K562 (cell line): ENCODE data around the gene MAML3. TPM values are rescaled to one million over a fixed set of nuclear protein-coding genes. Genes with fewer than 3 reads are reported as not detected.

Experiments used
- ATAC-seq: fragments of 200-7000 bp; cut with Tn5 transposase; 3 replicates; pipeline ENCODE4 v1.9.1; 2020; ENCODE audit warnings: moderate library complexity
- BruUV-seq: library from RNA; stranded (reverse); fragments of 400-500 nt; replicated peaks from 2 replicates; lab custom pipeline; 2021; lab: Mats Ljungman, UMichigan
- CTCF ChIA-PET: fragments of 300-600 bp; formaldehyde crosslinking; extraction: SDS; loops from one replicate; lab custom pipeline; 2021; ENCODE audit warnings: low intra/inter-chr PET ratio; lab: Yijun Ruan, JAX
- POLR2A ChIA-PET: fragments of 300-600, 350-650 bp; sonication (Branson Sonifier 250); formaldehyde crosslinking; extraction: SDS; loops from one replicate; lab custom pipeline; 2021; ENCODE audit warnings: antibody characterized with exemption, inconsistent platforms; lab: Yijun Ruan, JAX
- DNase-seq, 4 experiments: peaks; one replicate each; pipeline versions ENCODE4 v3.0.0 to v3.0.0-alpha.2; 2011 to 2018; ENCODE audit warnings: low spot score in 3 of 4, mixed read lengths in 3 of 4; ENCODE audit errors: extremely low read depth in 1 of 4
- FAIRE-seq: peaks from 2 replicates; lab custom pipeline; 2011; peaks lifted over from hg19 to GRCh38; lab: Jason Lieb, UNC
- H2AFZ ChIP-seq: 2 replicates; pipeline ENCODE4 v1.6.0; 2011; ENCODE audit warnings: low read depth, low read length, control low read depth, inconsistent platforms
- H3K27ac ChIP-seq: fragments of 200-600 bp; 3 replicates; pipeline ENCODE4 v1.8.0; 2011; ENCODE audit warnings: low read depth, mild to moderate bottlenecking, control low read depth, inconsistent platforms, low read length, moderate library complexity, mixed read lengths; ENCODE audit errors: extremely low read depth
- H3K27me3 ChIP-seq, 2 experiments: fragments of 300-600 bp in 1 of 2; 2 replicates in 1 of 2; 3 replicates in 1 of 2; pipeline versions ENCODE4 v1.6.0 to v1.8.0; 2011; ENCODE audit warnings: inconsistent platforms in 2 of 2, low read length in 2 of 2, mild to moderate bottlenecking in 1 of 2, mixed read lengths in 1 of 2, moderate library complexity in 1 of 2; ENCODE audit not compliant: control insufficient read depth in 2 of 2, insufficient read depth in 2 of 2
- H3K36me3 ChIP-seq: fragments of 300-600 bp; 3 replicates; pipeline ENCODE4 v1.8.0; 2011; ENCODE audit warnings: mild to moderate bottlenecking, low read length, inconsistent platforms; ENCODE audit not compliant: control insufficient read depth, insufficient read depth
- H3K4me1 ChIP-seq, 2 experiments: fragments of 200-600 bp in 1 of 2; replicated peaks in 1 of 2; 2 replicates in 1 of 2; 3 replicates in 1 of 2; pipeline versions ENCODE4 v1.5.1 to v1.8.0; 2011; ENCODE audit warnings: inconsistent platforms in 2 of 2, low read length in 2 of 2, mild to moderate bottlenecking in 1 of 2, mixed read lengths in 1 of 2, moderate library complexity in 1 of 2; ENCODE audit not compliant: control insufficient read depth in 2 of 2, insufficient read depth in 2 of 2
- H3K4me2 ChIP-seq: 2 replicates; pipeline ENCODE4 v1.6.1; 2011; ENCODE audit warnings: low read length, control low read depth, inconsistent platforms, mixed read lengths; ENCODE audit not compliant: insufficient read depth
- H3K4me3 ChIP-seq: fragments of 200-600 bp; sonication (generic), shearing (Covaris generic); 2 replicates; pipeline ENCODE4 v1.5.1; 2016; ENCODE audit warnings: control low read depth, inconsistent platforms
- H3K79me2 ChIP-seq: fragments of 200-600 bp; 3 replicates; pipeline ENCODE4 v1.8.0; 2011; ENCODE audit warnings: low read length, inconsistent platforms; ENCODE audit not compliant: control insufficient read depth, insufficient read depth
- H3K9ac ChIP-seq, 2 experiments: 2 replicates each; pipeline versions ENCODE4 v1.6.0 to v1.6.1; 2011; ENCODE audit warnings: low read depth in 2 of 2, low read length in 2 of 2, control low read depth in 1 of 2, inconsistent platforms in 1 of 2, mild to moderate bottlenecking in 1 of 2, mixed read lengths in 1 of 2; ENCODE audit not compliant: insufficient read depth in 1 of 2
- H3K9me1 ChIP-seq: one replicate; pipeline ENCODE4 v1.6.0; 2011; ENCODE audit warnings: inconsistent platforms, mild to moderate bottlenecking, low read length, moderate library complexity; ENCODE audit not compliant: control insufficient read depth, insufficient read depth
- H3K9me3 ChIP-seq: replicated peaks from 2 replicates; pipeline ENCODE4 v1.5.1; 2011; ENCODE audit warnings: low read depth, low read length, inconsistent platforms; ENCODE audit not compliant: control insufficient read depth, insufficient read depth
- H4K20me1 ChIP-seq: replicated peaks from 2 replicates; pipeline ENCODE4 v1.6.1; 2011; ENCODE audit warnings: low read length, inconsistent platforms, mixed read lengths; ENCODE audit not compliant: control insufficient read depth, insufficient read depth
- BDP1 ChIP-seq: IDR thresholded peaks from 3 replicates; pipeline ENCODE4 v1.6.1; 2011; ENCODE audit not compliant: insufficient read length, insufficient read depth
- BRF1 ChIP-seq: IDR thresholded peaks from 3 replicates; pipeline ENCODE4 v1.6.1; 2011; ENCODE audit warnings: borderline replicate concordance, mild to moderate bottlenecking; ENCODE audit not compliant: insufficient read length; ENCODE audit errors: extremely low read depth
- CEBPB ChIP-seq: fragments of 450-650 bp; IDR thresholded peaks from 2 replicates; pipeline ENCODE4 v1.6.1; 2016; ENCODE audit warnings: missing genetic modification characterization, missing compliant biosample characterization
- CSDE1 ChIP-seq, 2 experiments: fragments of 450-650 bp; IDR thresholded peaks; 2 replicates each; pipeline ENCODE4 v1.6.1; 2016; ENCODE audit warnings: mild to moderate bottlenecking in 1 of 2
- FOXJ3 ChIP-seq: sonication (generic); formaldehyde crosslinking; IDR thresholded peaks from 2 replicates; pipeline ENCODE4 v1.4.0; 2020; ENCODE audit warnings: mild to moderate bottlenecking, missing genetic modification reagents
- GTF2E2 ChIP-seq: fragments of 200-800 bp; sonication (Bioruptor generic); IDR thresholded peaks from 2 replicates; pipeline ENCODE4 v1.6.1; 2016; ENCODE audit warnings: missing genetic modification characterization, missing compliant biosample characterization
- KAT8 ChIP-seq: fragments of 450-650 bp; IDR thresholded peaks from 2 replicates; pipeline ENCODE4 v1.6.1; 2016; ENCODE audit warnings: low read depth, mild to moderate bottlenecking
- NCOA2 ChIP-seq, 2 experiments: fragments of 450-650 bp; IDR thresholded peaks; 2 replicates each; pipeline ENCODE4 v1.6.1; 2018; ENCODE audit warnings: mild to moderate bottlenecking in 2 of 2, moderate library complexity in 1 of 2; ENCODE audit not compliant: partially characterized antibody in 2 of 2
- RBM22 ChIP-seq: fragments of 200-400 bp; formaldehyde crosslinking; IDR thresholded peaks from 2 replicates; pipeline ENCODE4 v1.6.1; 2018; ENCODE audit warnings: low read length, low read depth; ENCODE audit not compliant: poor library complexity, severe bottlenecking
- SP2 ChIP-seq: IDR thresholded peaks from 2 replicates; pipeline ENCODE4 v1.6.1; 2011; ENCODE audit warnings: mild to moderate bottlenecking, low read depth, low read length, moderate library complexity; ENCODE audit not compliant: poor library complexity, severe bottlenecking; ENCODE audit errors: extremely low read depth
- ZNF212 ChIP-seq: fragments of 450-650 bp; formaldehyde crosslinking; IDR thresholded peaks from 2 replicates; pipeline ENCODE4 v1.4.0; 2020; ENCODE audit warnings: mild to moderate bottlenecking
- ZNF253 ChIP-seq: fragments of 250-450 bp; sonication (Bioruptor Pico); conservative IDR thresholded peaks from 2 replicates; pipeline ENCODE4 v1.6.1; 2021; ENCODE audit warnings: mild to moderate bottlenecking
- ZNF561 ChIP-seq: fragments of 450-650 bp; formaldehyde crosslinking; conservative IDR thresholded peaks from 2 replicates; pipeline ENCODE4 v1.4.0; 2020; ENCODE audit warnings: mild to moderate bottlenecking, moderate library complexity
- WGBS: fragments of 100-300 bp; shearing (Covaris generic); methylation state at CpG from one replicate; pipeline ENCODE4 v1.1.6; 2016; ENCODE audit warnings: low coverage, mixed read lengths; ENCODE audit not compliant: insufficient coverage; ENCODE audit errors: missing lambda C conversion rate; 5-methylcytosine and 5-hydroxymethylcytosine counted together
- in situ Hi-C: fragments of 300-500 bp; cut with MboI; formaldehyde crosslinking; loops from 4 replicates; pipeline ENCODE4 v1.15.0; 2018; ENCODE audit warnings: inconsistent platforms, mixed read lengths
- intact Hi-C: fragments of 100-400 bp; cut with micrococcal nuclease; formaldehyde crosslinking; loops from 2 replicates; pipeline ENCODE4 v1.14.2; 2022
- polyA plus RNA-seq, 8 experiments: library from polyadenylated mRNA; depleted of rRNA in 4 of 8; stranded (reverse) in 5 of 8; unstranded in 3 of 8; fragments of >200 nt; fragmentation: Nextera tagmentation in 2 of 8; fragmentation: Illumina TruSeq in 1 of 8; extraction: Ambion mirVana in 2 of 8; extraction: Trizol in 1 of 8; gene quantifications; 2 replicates each; pipeline versions ENCODE4 v1.2.1 to v1.2.3, GENCODE V29; 2011 to 2014; ENCODE audit warnings: inconsistent platforms in 1 of 8, missing spikeins in 1 of 8
- total RNA-seq, 7 experiments: library from RNA; depleted of rRNA in 6 of 7; stranded (reverse); fragments of >200 nt in 6 of 7; fragmentation: Illumina TruSeq in 2 of 7; extraction: Trizol in 2 of 7; gene quantifications; 2 replicates each; pipeline versions ENCODE4 v1.2.1 to v1.2.3, GENCODE V29; 2011 to 2021; ENCODE audit warnings: low replicate concordance in 1 of 7
- TF ChIP-seq, protein P1 (sequence below): fragments of 250-450 bp; sonication (Bioruptor Pico); IDR thresholded peaks from 2 replicates; pipeline ENCODE4 v1.4.0; 2020; ENCODE audit warnings: mild to moderate bottlenecking, moderate library complexity

MAML3 gene
- total and polyA plus RNA-seq, 9 of the 15 experiments (the other 6 are each of a cell fraction or from before 2014, with no cell fraction given), result 0.01 to 0.55 (median 0.25) TPM

DNA sequence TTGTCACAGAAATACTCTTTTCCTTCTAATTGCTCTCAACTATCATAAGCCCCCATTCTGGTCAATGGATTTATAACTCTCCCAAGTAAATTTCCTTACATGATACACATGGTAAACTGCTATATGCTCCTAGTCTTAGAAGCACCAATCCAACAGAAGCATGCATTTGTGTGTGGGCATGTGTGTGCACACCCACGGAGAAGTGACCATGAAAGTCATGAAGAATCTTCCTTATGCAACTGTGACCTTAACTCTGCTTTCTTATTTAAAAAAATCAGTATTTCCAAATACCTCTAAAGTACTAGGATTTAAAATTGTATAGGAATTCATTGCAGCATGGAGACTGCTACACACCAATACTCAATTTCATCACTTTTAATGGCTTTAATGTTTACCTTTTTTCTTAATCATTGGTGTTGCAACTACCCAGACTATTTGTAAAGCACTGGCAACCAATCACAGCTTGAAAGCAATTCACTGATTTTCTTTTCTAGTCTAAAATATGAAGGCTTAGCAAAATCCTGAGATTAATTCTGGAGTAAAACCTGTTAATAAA lies 47.6 kb downstream of the MAML3 start:
- no peak overlapping the region for H2AFZ ChIP-seq
- no peak overlapping the region for H3K9ac ChIP-seq
- H3K4me2 ChIP-seq, result no peak overlapping the region
- intact Hi-C loops (no loop called here), in situ Hi-C loops (no loop called here)
- peaks cover 0 to 4% of the 10 kb centered on the region in 2 experiments; a peak in 1 of 5 replicates for H3K27me3 ChIP-seq
- DNase-seq (no peak), ATAC-seq (no peak), FAIRE-seq (no peak)
- WGBS, result 0% methylated on average over 1 of the region's 1 CpG
- peak; percentile 38; the same call in 1 of the 2 replicates for TF ChIP-seq CEBPB (tag)
- no peak for TF ChIP-seq BDP1
- no peaks in the 10 kb centered on the region for H3K79me2 ChIP-seq
- H3K27ac ChIP-seq, result no peak overlapping the region
- no TSS peak for BruUV-seq
- H3K9me3 ChIP-seq, result no peaks in the 10 kb centered on the region
- no peaks in the 10 kb centered on the region; a peak in 1 of 5 replicates for H3K4me1 ChIP-seq
- ChIA-PET CTCF (no interaction called here), POLR2A (interaction anchor here (0.6 kb wide), 1 partner anchor 9 kb away, joined by 3 read pairs; no protein-coding TSS in a partner anchor)
- no peaks in the 10 kb centered on the region for H3K36me3 ChIP-seq
- H4K20me1 ChIP-seq, result no peaks in the 10 kb centered on the region
- no peak overlapping the region for H3K4me3 ChIP-seq
- H3K9me1 ChIP-seq, result no peaks in the 10 kb centered on the region

DNA sequence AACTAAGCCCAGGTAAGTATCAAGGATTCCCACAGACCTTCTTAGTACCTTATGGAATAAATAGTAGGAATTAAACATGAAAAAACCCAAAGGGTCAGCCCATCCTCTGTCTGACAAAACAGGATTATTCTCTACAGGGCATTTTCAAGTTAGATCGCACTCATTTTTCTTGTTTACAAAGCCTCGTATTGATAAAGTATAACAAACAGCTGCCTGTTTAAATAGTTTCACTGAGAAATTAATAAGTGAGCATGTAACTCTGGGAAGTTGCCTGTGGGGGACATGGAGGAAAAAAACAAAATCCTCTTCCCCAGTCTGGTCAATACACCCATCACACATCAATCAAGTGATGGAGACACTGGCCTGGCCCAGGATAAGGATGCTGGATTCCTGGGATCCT lies 48.5 kb downstream of the MAML3 start:
- Histone ChIP-seq H2AFZ (no peak overlapping the region), H3K9me1 (no peaks in the 10 kb centered on the region), H3K9ac (no peak overlapping the region), H4K20me1 (no peaks in the 10 kb centered on the region), H3K4me1 (no peaks in the 10 kb centered on the region; a peak in 1 of 5 replicates), H3K9me3 (no peaks in the 10 kb centered on the region), H3K4me3 (no peak overlapping the region), H3K27me3 (peaks cover 0 to 4% of the 10 kb centered on the region in 2 experiments; a peak in 1 of 5 replicates), H3K4me2 (no peak overlapping the region), H3K79me2 (no peaks in the 10 kb centered on the region), H3K36me3 (no peaks in the 10 kb centered on the region), H3K27ac (no peak overlapping the region)
- ATAC-seq, result no peak
- WGBS, result 0% methylated on average over 2 of the region's 2 CpGs
- intact Hi-C loops (no loop called here), in situ Hi-C loops (no loop called here)
- DNase-seq, result no peak
- ChIA-PET CTCF (no interaction called here), POLR2A (interaction anchor here (0.6 kb wide), 1 partner anchor 8 kb away, joined by 3 read pairs; no protein-coding TSS in a partner anchor)
- no TSS peak for BruUV-seq
- FAIRE-seq, result no peak
- TF ChIP-seq RBM22 (no peak), GTF2E2 (tag) (no peak), BRF1 (no peak), ZNF253 (CRISPR knock-in tag) (no peak), SP2 (no peak), KAT8 (no peak), ZNF561 (CRISPR knock-in tag) (no peak), CSDE1 (IDR thresholded peaks at IDR 0.05) (no peak), NCOA2 (IDR thresholded peaks at IDR 0.05; ENCODE audit: partially characterized antibody in 2 of 2) (no peak), ZNF212 (CRISPR knock-in tag) (no peak), FOXJ3 (CRISPR knock-in tag) (no peak)
- TF ChIP-seq, protein P1, sequence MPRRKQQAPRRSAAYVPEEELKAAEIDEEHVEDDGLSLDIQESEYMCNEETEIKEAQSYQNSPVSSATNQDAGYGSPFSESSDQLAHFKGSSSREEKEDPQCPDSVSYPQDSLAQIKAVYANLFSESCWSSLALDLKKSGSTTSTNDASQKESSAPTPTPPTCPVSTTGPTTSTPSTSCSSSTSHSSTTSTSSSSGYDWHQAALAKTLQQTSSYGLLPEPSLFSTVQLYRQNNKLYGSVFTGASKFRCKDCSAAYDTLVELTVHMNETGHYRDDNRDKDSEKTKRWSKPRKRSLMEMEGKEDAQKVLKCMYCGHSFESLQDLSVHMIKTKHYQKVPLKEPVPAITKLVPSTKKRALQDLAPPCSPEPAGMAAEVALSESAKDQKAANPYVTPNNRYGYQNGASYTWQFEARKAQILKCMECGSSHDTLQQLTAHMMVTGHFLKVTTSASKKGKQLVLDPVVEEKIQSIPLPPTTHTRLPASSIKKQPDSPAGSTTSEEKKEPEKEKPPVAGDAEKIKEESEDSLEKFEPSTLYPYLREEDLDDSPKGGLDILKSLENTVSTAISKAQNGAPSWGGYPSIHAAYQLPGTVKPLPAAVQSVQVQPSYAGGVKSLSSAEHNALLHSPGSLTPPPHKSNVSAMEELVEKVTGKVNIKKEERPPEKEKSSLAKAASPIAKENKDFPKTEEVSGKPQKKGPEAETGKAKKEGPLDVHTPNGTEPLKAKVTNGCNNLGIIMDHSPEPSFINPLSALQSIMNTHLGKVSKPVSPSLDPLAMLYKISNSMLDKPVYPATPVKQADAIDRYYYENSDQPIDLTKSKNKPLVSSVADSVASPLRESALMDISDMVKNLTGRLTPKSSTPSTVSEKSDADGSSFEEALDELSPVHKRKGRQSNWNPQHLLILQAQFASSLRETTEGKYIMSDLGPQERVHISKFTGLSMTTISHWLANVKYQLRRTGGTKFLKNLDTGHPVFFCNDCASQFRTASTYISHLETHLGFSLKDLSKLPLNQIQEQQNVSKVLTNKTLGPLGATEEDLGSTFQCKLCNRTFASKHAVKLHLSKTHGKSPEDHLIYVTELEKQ (CRISPR knock-in tag), result no peak
